Transverse colon (tissue), 4 donors: ENCODE data around the gene PLXDC2.

Experiments used
- POLR2A ChIP-seq: fragments of 450-650 bp; IDR thresholded peaks from one replicate; pipeline ENCODE4 v1.6.1; 2016; ENCODE audit warnings: antibody characterized with exemption, mild to moderate bottlenecking, moderate library complexity
- POLR2AphosphoS5 ChIP-seq, 3 donors: sonication (generic); formaldehyde crosslinking; IDR thresholded peaks; one replicate each; pipeline ENCODE4 v1.6.1; 2016; ENCODE audit warnings: antibody characterized with exemption in 3 of 3
- TF ChIP-seq, protein P1 (sequence below), 5 experiments: fragments of 200-600 bp in 3 of 5; fragments of 450-650 bp in 2 of 5; sonication (generic) in 3 of 5; IDR thresholded peaks; 1 replicate in 2 of 5; 2 replicates in 3 of 5; pipeline ENCODE4 v1.5.1; 2016 to 2017; ENCODE audit warnings: antibody characterized with exemption in 5 of 5, inconsistent platforms in 3 of 5, mild to moderate bottlenecking in 2 of 5, moderate library complexity in 1 of 5

DNA sequence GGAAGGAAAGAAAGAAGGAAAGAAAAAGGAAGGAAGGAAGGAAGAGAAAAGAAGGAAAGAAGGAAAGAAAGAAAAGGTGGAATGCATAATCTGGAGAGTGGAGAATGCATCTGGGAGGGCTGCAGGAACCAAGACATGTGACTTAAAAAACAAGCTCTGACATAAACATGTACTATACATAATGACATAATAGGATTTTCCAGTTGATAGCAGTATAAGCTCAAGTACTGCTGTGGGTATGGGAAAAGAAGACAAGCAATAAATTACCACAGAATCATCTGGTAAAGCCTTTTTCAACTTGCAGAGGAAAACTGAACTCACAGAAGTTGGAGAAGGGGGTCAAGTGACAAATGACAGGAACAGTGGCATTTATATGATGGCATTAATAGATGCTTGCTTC lies 345.9 kb downstream of the PLXDC2 start:
- no peak for TF ChIP-seq POLR2A
- TF ChIP-seq POLR2AphosphoS5 (IDR thresholded peaks at IDR 0.05), result no peak
- TF ChIP-seq, protein P1, sequence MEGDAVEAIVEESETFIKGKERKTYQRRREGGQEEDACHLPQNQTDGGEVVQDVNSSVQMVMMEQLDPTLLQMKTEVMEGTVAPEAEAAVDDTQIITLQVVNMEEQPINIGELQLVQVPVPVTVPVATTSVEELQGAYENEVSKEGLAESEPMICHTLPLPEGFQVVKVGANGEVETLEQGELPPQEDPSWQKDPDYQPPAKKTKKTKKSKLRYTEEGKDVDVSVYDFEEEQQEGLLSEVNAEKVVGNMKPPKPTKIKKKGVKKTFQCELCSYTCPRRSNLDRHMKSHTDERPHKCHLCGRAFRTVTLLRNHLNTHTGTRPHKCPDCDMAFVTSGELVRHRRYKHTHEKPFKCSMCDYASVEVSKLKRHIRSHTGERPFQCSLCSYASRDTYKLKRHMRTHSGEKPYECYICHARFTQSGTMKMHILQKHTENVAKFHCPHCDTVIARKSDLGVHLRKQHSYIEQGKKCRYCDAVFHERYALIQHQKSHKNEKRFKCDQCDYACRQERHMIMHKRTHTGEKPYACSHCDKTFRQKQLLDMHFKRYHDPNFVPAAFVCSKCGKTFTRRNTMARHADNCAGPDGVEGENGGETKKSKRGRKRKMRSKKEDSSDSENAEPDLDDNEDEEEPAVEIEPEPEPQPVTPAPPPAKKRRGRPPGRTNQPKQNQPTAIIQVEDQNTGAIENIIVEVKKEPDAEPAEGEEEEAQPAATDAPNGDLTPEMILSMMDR (IDR thresholded peaks at IDR 0.05), result no peak
